Prostate gland (tissue), 2 donors: ENCODE measurements around the gene CHP2.

Experiments used
- CTCF ChIP-seq, 4 experiments: fragments of 200-600 bp in 2 of 4; fragments of 450-650 bp in 2 of 4; sonication (generic) in 2 of 4; IDR thresholded peaks; 1 replicate in 3 of 4; 2 replicates in 1 of 4; pipeline ENCODE4 v1.5.1; 2016 to 2019; ENCODE audit warnings: antibody characterized with exemption in 4 of 4, mild to moderate bottlenecking in 2 of 4, moderate library complexity in 2 of 4
- POLR2AphosphoS5 ChIP-seq: sonication (generic); formaldehyde crosslinking; IDR thresholded peaks from one replicate; pipeline ENCODE4 v1.6.1; 2017; ENCODE audit warnings: antibody characterized with exemption

- no peak for TF ChIP-seq CTCF (IDR thresholded peaks at IDR 0.05)
- TF ChIP-seq POLR2AphosphoS5, result no peak
Observed at GRCh38 chr16:23802776-23803175, 48.0 kb downstream of the CHP2 start.
